ENCODE data around the gene ALDH1A1. TPM values are rescaled to one million over a fixed set of nuclear protein-coding genes. Genes with fewer than 3 reads are reported as not detected.

Gene ALDH1A1
- total RNA-seq, result 100 to 1,000 TPM in 1 of 2 donors, 10 to 100 TPM in 1; 16.8 to 427 TPM

GRCh38 chr9:72952914-72953313 is at the start of gene ALDH1A1:
ALDH1A1 (minus strand) TSS chr9:72953053; CDS start chr9:72953000, 53 bp downstream.
- Histone ChIP-seq H3K36me3 (no peaks in the 10 kb centered on the region), H3K4me1 (replicated peaks) (no peaks in the 10 kb centered on the region), H3K4me3 (peak within 1 kb of the TSS; percentile 7 to 11), H3K27ac (peak within 1 kb of the TSS; percentile 22 to 38), H3K27me3 (replicated peaks; ENCODE audit: insufficient read depth) (peaks cover 5% of the 10 kb centered on the region), H3K9me3 (no peaks in the 10 kb centered on the region)
- peak; percentile 40 for DNase-seq (ENCODE audit: low spot score)
- intact Hi-C loops (cut with DNase I), result no loop called here
- TF ChIP-seq POLR2AphosphoS5 (IDR thresholded peaks at IDR 0.05) (peak; percentile 47), POLR2A (IDR thresholded peaks at IDR 0.05) (no peak)
- under 1% methylated on average over 9 of the region's 9 CpGs for WGBS

GRCh38 chr9:73001860-73002259 is 49.0 kb upstream of the ALDH1A1 start:
- no peaks in the 10 kb centered on the region for H3K36me3 ChIP-seq
- H3K9me3 ChIP-seq, result no peaks in the 10 kb centered on the region
- TF ChIP-seq CTCF (IDR thresholded peaks at IDR 0.05) (no peak), POLR2AphosphoS5 (IDR thresholded peaks at IDR 0.05) (no peak), POLR2A (IDR thresholded peaks at IDR 0.05) (no peak)
- no peaks in the 10 kb centered on the region for H3K4me1 ChIP-seq (replicated peaks)
- no peak for DNase-seq (ENCODE audit: low spot score)
- no peak overlapping the region for H3K27ac ChIP-seq
- no peak overlapping the region for H3K4me3 ChIP-seq
- H3K27me3 ChIP-seq (replicated peaks; ENCODE audit: insufficient read depth), result no peaks in the 10 kb centered on the region
- WGBS, result 96% methylated on average over 3 of the region's 3 CpGs
- intact Hi-C loops (cut with DNase I), result no loop called here

DNA sequence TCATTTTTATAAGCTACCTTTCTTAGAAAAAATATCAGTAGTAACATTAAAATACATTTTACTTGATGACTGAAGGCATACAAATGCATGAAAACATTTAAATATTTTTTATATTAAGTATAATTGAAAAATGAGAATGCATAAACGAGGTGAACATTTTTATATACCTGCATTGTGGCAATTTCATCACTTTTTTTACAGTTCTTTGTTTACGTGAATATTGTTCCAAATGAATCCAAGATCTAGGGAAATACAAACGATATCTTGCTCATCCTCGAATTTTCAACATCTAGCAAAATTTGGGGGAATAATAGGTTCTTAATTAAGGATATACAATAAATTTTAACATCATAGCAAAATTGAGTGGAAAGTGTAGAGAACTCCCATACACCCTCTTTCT is 45.5 kb upstream of the ALDH1A1 start:
- no peak for DNase-seq (ENCODE audit: low spot score)
- Histone ChIP-seq H3K9me3 (no peaks in the 10 kb centered on the region), H3K4me1 (replicated peaks) (no peaks in the 10 kb centered on the region), H3K27me3 (replicated peaks; ENCODE audit: insufficient read depth) (no peaks in the 10 kb centered on the region), H3K4me3 (no peak overlapping the region), H3K27ac (no peak overlapping the region), H3K36me3 (no peaks in the 10 kb centered on the region)
- TF ChIP-seq POLR2A (IDR thresholded peaks at IDR 0.05) (no peak), CTCF (IDR thresholded peaks at IDR 0.05) (no peak), POLR2AphosphoS5 (IDR thresholded peaks at IDR 0.05) (no peak)
- 96% methylated on average over 4 of the region's 4 CpGs for WGBS
- intact Hi-C loops (cut with DNase I), result no loop called here

GRCh38 chr9:72997387-72997995 is 44.6 kb upstream of the ALDH1A1 start:
- no peak for DNase-seq (ENCODE audit: low spot score)
- no peaks in the 10 kb centered on the region for H3K4me1 ChIP-seq (replicated peaks)
- 56% methylated on average over 9 of the region's 9 CpGs for WGBS
- no peaks in the 10 kb centered on the region for H3K36me3 ChIP-seq
- no peak for TF ChIP-seq POLR2AphosphoS5 (IDR thresholded peaks at IDR 0.05)
- no peak for TF ChIP-seq POLR2A (IDR thresholded peaks at IDR 0.05)
- no peak for TF ChIP-seq CTCF (IDR thresholded peaks at IDR 0.05)
- no peaks in the 10 kb centered on the region for H3K27me3 ChIP-seq (replicated peaks; ENCODE audit: insufficient read depth)
- H3K9me3 ChIP-seq, result no peaks in the 10 kb centered on the region
- intact Hi-C loops (cut with DNase I), result no loop called here
- no peak overlapping the region for H3K27ac ChIP-seq
- no peak overlapping the region for H3K4me3 ChIP-seq

- TF ChIP-seq POLR2AphosphoS5 (IDR thresholded peaks at IDR 0.05) (no peak), POLR2A (IDR thresholded peaks at IDR 0.05) (no peak), CTCF (IDR thresholded peaks at IDR 0.05) (no peak)
- Histone ChIP-seq H3K27ac (no peak overlapping the region), H3K4me1 (replicated peaks) (no peaks in the 10 kb centered on the region), H3K27me3 (replicated peaks; ENCODE audit: insufficient read depth) (no peaks in the 10 kb centered on the region), H3K9me3 (no peaks in the 10 kb centered on the region), H3K4me3 (no peak overlapping the region), H3K36me3 (no peaks in the 10 kb centered on the region)
- no peak for DNase-seq (ENCODE audit: low spot score)
- intact Hi-C loops (cut with DNase I), result no loop called here
Observed at GRCh38 chr9:72996684-72997314, 43.9 kb upstream of the ALDH1A1 start.

Measured in prostate gland (tissue), 2 donors.